WERI-Rb-1 (cell line): ENCODE results near the gene RNU6-8.

Experiments
- DNase-seq: peaks from one replicate; pipeline ENCODE4 v3.0.0-alpha.2; 2020
- H3K27ac ChIP-seq: fragments of 250-450 bp; sonication (Bioruptor Pico); 2 replicates; pipeline ENCODE4 v1.5.1; 2020; ENCODE audit warnings: mild to moderate bottlenecking, moderate library complexity
- H3K27me3 ChIP-seq: fragments of 250-450 bp; sonication (Bioruptor Pico); 2 replicates; pipeline ENCODE4 v1.5.1; 2021; ENCODE audit warnings: mild to moderate bottlenecking, low read depth, moderate library complexity; ENCODE audit not compliant: insufficient read depth, severe bottlenecking
- H3K36me3 ChIP-seq: fragments of 250-450 bp; sonication (Bioruptor Pico); 2 replicates; pipeline ENCODE4 v1.5.1; 2020; ENCODE audit warnings: mild to moderate bottlenecking, moderate library complexity
- H3K4me3 ChIP-seq: 2 replicates; pipeline ENCODE4 v1.5.1; 2011; ENCODE audit warnings: low read depth, mild to moderate bottlenecking, control low read depth, low read length
- H3K9me3 ChIP-seq: fragments of 250-450 bp; sonication (Bioruptor Pico); 2 replicates; pipeline ENCODE4 v1.5.1; 2021; ENCODE audit warnings: mild to moderate bottlenecking, moderate library complexity; ENCODE audit not compliant: severe bottlenecking
- CTCF ChIP-seq: IDR thresholded peaks from 2 replicates; pipeline ENCODE4 v1.5.1; 2011; ENCODE audit warnings: low read depth, mild to moderate bottlenecking, control low read depth, inconsistent platforms, low read length

Gene RNU6-8

GRCh38 chr14:32249371-32249770 lies 46.3 kb upstream of the RNU6-8 start:
- no peak overlapping the region for H3K4me3 ChIP-seq
- no peak for TF ChIP-seq CTCF
- no peak overlapping the region for H3K27ac ChIP-seq
- no peaks in the 10 kb centered on the region for H3K27me3 ChIP-seq
- H3K9me3 ChIP-seq = no peaks in the 10 kb centered on the region
- DNase-seq = no peak
- H3K36me3 ChIP-seq = no peaks in the 10 kb centered on the region

- no peak for DNase-seq
Measured at GRCh38 chr14:32246751-32247150, 43.7 kb upstream of the RNU6-8 start.

GRCh38 chr14:32244404-32244803 lies 41.3 kb upstream of the RNU6-8 start:
- Histone ChIP-seq H3K36me3 (no peaks in the 10 kb centered on the region), H3K9me3 (no peaks in the 10 kb centered on the region), H3K27me3 (no peaks in the 10 kb centered on the region), H3K27ac (no peak overlapping the region), H3K4me3 (no peak overlapping the region)
- peak; percentile 43 for TF ChIP-seq CTCF
- DNase-seq = peak; percentile 24

More at GRCh38 chr14:32246751-32247150, 43.7 kb upstream of the RNU6-8 start:
- no peaks in the 10 kb centered on the region for H3K36me3 ChIP-seq
- H3K27ac ChIP-seq = no peak overlapping the region
- no peak for TF ChIP-seq CTCF
- H3K27me3 ChIP-seq = no peaks in the 10 kb centered on the region
- H3K4me3 ChIP-seq = no peak overlapping the region
- H3K9me3 ChIP-seq = no peaks in the 10 kb centered on the region

GRCh38 chr14:32233260-32233659 lies 30.2 kb upstream of the RNU6-8 start:
- TF ChIP-seq CTCF = no peak
- DNase-seq = no peak
- H3K4me3 ChIP-seq = no peak overlapping the region
- no peaks in the 10 kb centered on the region for H3K9me3 ChIP-seq
- no peaks in the 10 kb centered on the region for H3K27me3 ChIP-seq
- no peak overlapping the region for H3K27ac ChIP-seq
- H3K36me3 ChIP-seq = no peaks in the 10 kb centered on the region

- Histone ChIP-seq H3K27me3 (no peaks in the 10 kb centered on the region), H3K27ac (no peak overlapping the region), H3K9me3 (no peaks in the 10 kb centered on the region), H3K36me3 (no peaks in the 10 kb centered on the region), H3K4me3 (no peak overlapping the region)
- TF ChIP-seq CTCF = no peak
- DNase-seq = no peak
Measured at GRCh38 chr14:32232481-32232880, 29.4 kb upstream of the RNU6-8 start.

- H3K36me3 ChIP-seq = no peaks in the 10 kb centered on the region
- no peak for TF ChIP-seq CTCF
- H3K9me3 ChIP-seq = no peaks in the 10 kb centered on the region
- no peak for DNase-seq
- H3K27ac ChIP-seq = no peak overlapping the region
- no peaks in the 10 kb centered on the region for H3K27me3 ChIP-seq
- H3K4me3 ChIP-seq = no peak overlapping the region
Measured at GRCh38 chr14:32230695-32231280, 27.7 kb upstream of the RNU6-8 start.
